Measurements from ENCODE around the gene CXCL6. TPM values are rescaled to one million over a fixed set of nuclear protein-coding genes. Genes with fewer than 3 reads are reported as not detected.

The CXCL6 gene
- total and polyA plus RNA-seq, 2 experiments from 2014 or later = 4.4 to 6.0 TPM

- Histone ChIP-seq H3K79me2 (no peaks in the 10 kb centered on the region), H2AFZ (no peak overlapping the region), H3K4me3 (no peak overlapping the region), H3K27me3 (no peaks in the 10 kb centered on the region), H3K9me2 (replicated peaks; ENCODE audit: insufficient read depth) (no peaks in the 10 kb centered on the region), H3K4me1 (ENCODE audit: insufficient read depth) (no peaks in the 10 kb centered on the region), H3K9me3 (ENCODE audit: low read depth) (peaks cover 1% of the 10 kb centered on the region), H4K20me1 (ENCODE audit: insufficient read depth, poor library complexity, severe bottlenecking) (no peaks in the 10 kb centered on the region), H3K4me2 (no peak overlapping the region), H3K36me3 (replicated peaks; ENCODE audit: insufficient read depth, low read depth) (no peaks in the 10 kb centered on the region), H3K27ac (no peak overlapping the region)
- TF ChIP-seq EZH2phosphoT487 (IDR thresholded peaks at IDR 0.05; ENCODE audit: low read depth, severe bottlenecking, unreplicated experiment) (no peak), CTCF (IDR thresholded peaks at IDR 0.05; ENCODE audit: poor library complexity) (no peak), EZH2 (IDR thresholded peaks at IDR 0.05; ENCODE audit: borderline replicate concordance) (no peak)
- no peak for DNase-seq (ENCODE audit: low spot score)
These were observed 13.5 kb upstream of the CXCL6 start for GRCh38 chr4:73822812-73823504.

GRCh38 chr4:73823760-73824159, 12.7 kb upstream of the CXCL6 start:
- peaks cover 7% of the 10 kb centered on the region for H3K9me3 ChIP-seq (ENCODE audit: low read depth)
- no peaks in the 10 kb centered on the region for H4K20me1 ChIP-seq (ENCODE audit: insufficient read depth, poor library complexity, severe bottlenecking)
- no peaks in the 10 kb centered on the region for H3K36me3 ChIP-seq (replicated peaks; ENCODE audit: insufficient read depth, low read depth)
- no peaks in the 10 kb centered on the region for H3K9me2 ChIP-seq (replicated peaks; ENCODE audit: insufficient read depth)
- no peak overlapping the region for H3K27ac ChIP-seq
- DNase-seq (ENCODE audit: low spot score) = no peak
- TF ChIP-seq CTCF (IDR thresholded peaks at IDR 0.05; ENCODE audit: poor library complexity) = no peak
- no peak for TF ChIP-seq EZH2 (IDR thresholded peaks at IDR 0.05; ENCODE audit: borderline replicate concordance)
- TF ChIP-seq EZH2phosphoT487 (IDR thresholded peaks at IDR 0.05; ENCODE audit: low read depth, severe bottlenecking, unreplicated experiment) = no peak
- no peak overlapping the region for H3K4me2 ChIP-seq
- H3K79me2 ChIP-seq = no peaks in the 10 kb centered on the region
- H2AFZ ChIP-seq = no peak overlapping the region
- H3K27me3 ChIP-seq = no peaks in the 10 kb centered on the region
- no peak overlapping the region for H3K4me3 ChIP-seq
- H3K4me1 ChIP-seq (ENCODE audit: insufficient read depth) = no peaks in the 10 kb centered on the region

- H3K4me2 ChIP-seq = no peak overlapping the region
- no peaks in the 10 kb centered on the region for H3K9me2 ChIP-seq (replicated peaks; ENCODE audit: insufficient read depth)
- H3K4me1 ChIP-seq (ENCODE audit: insufficient read depth) = no peaks in the 10 kb centered on the region
- no peak for DNase-seq (ENCODE audit: low spot score)
- no peaks in the 10 kb centered on the region for H4K20me1 ChIP-seq (ENCODE audit: insufficient read depth, poor library complexity, severe bottlenecking)
- TF ChIP-seq CTCF (IDR thresholded peaks at IDR 0.05; ENCODE audit: poor library complexity) (no peak), EZH2 (IDR thresholded peaks at IDR 0.05; ENCODE audit: borderline replicate concordance) (no peak), EZH2phosphoT487 (IDR thresholded peaks at IDR 0.05; ENCODE audit: low read depth, severe bottlenecking, unreplicated experiment) (no peak)
- no peak overlapping the region for H2AFZ ChIP-seq
- no peaks in the 10 kb centered on the region for H3K79me2 ChIP-seq
- WGBS (ENCODE audit: low lambda C conversion rate, missing lambda C conversion rate) = 90% methylated on average over 3 of the region's 3 CpGs
- H3K36me3 ChIP-seq (replicated peaks; ENCODE audit: insufficient read depth, low read depth) = no peaks in the 10 kb centered on the region
- no peak overlapping the region for H3K27ac ChIP-seq
- no peaks in the 10 kb centered on the region for H3K27me3 ChIP-seq
- H3K9me3 ChIP-seq (ENCODE audit: low read depth) = peaks cover 7% of the 10 kb centered on the region
- H3K4me3 ChIP-seq = no peak overlapping the region
These were observed 7.5 kb upstream of the CXCL6 start for GRCh38 chr4:73828956-73829355.

Measured in hepatocyte (in vitro differentiated cells).